Neuronal stem cell (in vitro differentiated cells): ENCODE measurements around the gene PSKH1.

Source experiments
- DNase-seq: peaks from one replicate; pipeline ENCODE4 v3.0.0-alpha.2; 2013; ENCODE audit warnings: low spot score
- H2AFZ ChIP-seq: one replicate; pipeline ENCODE4 v1.6.1; 2013; ENCODE audit warnings: mild to moderate bottlenecking, low read length, inconsistent platforms
- H2AK5ac ChIP-seq: 2 replicates; pipeline ENCODE4 v1.6.1; 2013; ENCODE audit warnings: low read depth, mild to moderate bottlenecking, inconsistent platforms, low read length, moderate library complexity, mixed read lengths
- H2BK120ac ChIP-seq: 2 replicates; pipeline ENCODE4 v1.6.1; 2013; ENCODE audit warnings: low read depth, mild to moderate bottlenecking, inconsistent platforms, low read length, moderate library complexity, mixed read lengths
- H2BK12ac ChIP-seq: one replicate; pipeline ENCODE4 v1.6.1; 2013; ENCODE audit warnings: low read length, inconsistent platforms
- H2BK15ac ChIP-seq: 2 replicates; pipeline ENCODE4 v1.6.1; 2013; ENCODE audit warnings: mild to moderate bottlenecking, low read length, inconsistent platforms, mixed read lengths
- H2BK5ac ChIP-seq: one replicate; pipeline ENCODE4 v1.6.1; 2013; ENCODE audit warnings: inconsistent platforms, mild to moderate bottlenecking, low read length, moderate library complexity
- H3K14ac ChIP-seq: one replicate; pipeline ENCODE4 v1.6.1; 2013; ENCODE audit warnings: low read length, inconsistent platforms
- H3K18ac ChIP-seq: 2 replicates; pipeline ENCODE4 v1.6.1; 2013; ENCODE audit warnings: low read length, inconsistent platforms
- H3K23ac ChIP-seq: 2 replicates; pipeline ENCODE4 v1.6.1; 2013; ENCODE audit warnings: low read depth, mild to moderate bottlenecking, mixed read lengths, low read length, inconsistent platforms; ENCODE audit not compliant: poor library complexity
- H3K27ac ChIP-seq: replicated peaks from 3 replicates; pipeline ENCODE4 v1.5.1; 2013; ENCODE audit warnings: low read length, inconsistent platforms
- H3K27me3 ChIP-seq, 3 experiments: 2 replicates each; pipeline ENCODE4 v1.6.1; 2013; ENCODE audit warnings: low read length in 3 of 3, mild to moderate bottlenecking in 2 of 3, inconsistent platforms in 1 of 3, low read depth in 1 of 3, mixed read lengths in 1 of 3, moderate library complexity in 1 of 3; ENCODE audit not compliant: control insufficient read depth in 3 of 3, insufficient read depth in 3 of 3
- H3K36me3 ChIP-seq, 2 donors: replicated peaks in 1 of 2; 2 replicates each; pipeline ENCODE4 v1.6.1; 2013; ENCODE audit warnings: low read length in 2 of 2; ENCODE audit not compliant: control insufficient read depth in 2 of 2, insufficient read depth in 2 of 2
- H3K4ac ChIP-seq: 2 replicates; pipeline ENCODE4 v1.6.1; 2013; ENCODE audit warnings: inconsistent platforms, mild to moderate bottlenecking, low read length, moderate library complexity
- H3K4me1 ChIP-seq, 2 donors: 1 replicate in 1 of 2; 2 replicates in 1 of 2; pipeline ENCODE4 v1.6.1; 2013; ENCODE audit warnings: low read length in 2 of 2, low read depth in 1 of 2; ENCODE audit not compliant: control insufficient read depth in 2 of 2, insufficient read depth in 1 of 2
- H3K4me2 ChIP-seq: one replicate; pipeline ENCODE4 v1.6.1; 2013; ENCODE audit warnings: mild to moderate bottlenecking, low read length, inconsistent platforms; ENCODE audit not compliant: insufficient read depth, poor library complexity, severe bottlenecking
- H3K4me3 ChIP-seq, 2 donors: 2 replicates each; pipeline ENCODE4 v1.5.1; 2013; ENCODE audit warnings: low read length in 2 of 2, mild to moderate bottlenecking in 2 of 2, inconsistent platforms in 1 of 2, moderate library complexity in 1 of 2
- H3K79me1 ChIP-seq: one replicate; pipeline ENCODE4 v1.6.1; 2013; ENCODE audit warnings: low read depth, mild to moderate bottlenecking, inconsistent platforms, low read length, moderate library complexity
- H3K9ac ChIP-seq: one replicate; pipeline ENCODE4 v1.6.1; 2013; ENCODE audit warnings: mild to moderate bottlenecking, low read depth, low read length, inconsistent platforms; ENCODE audit not compliant: poor library complexity
- H3K9me3 ChIP-seq, 2 donors: replicated peaks in 1 of 2; 2 replicates each; pipeline versions ENCODE3 to v1.6.1; 2013; ENCODE audit warnings: low read length in 2 of 2, mild to moderate bottlenecking in 2 of 2, inconsistent platforms in 1 of 2, low read depth in 1 of 2, mixed read lengths in 1 of 2, moderate library complexity in 1 of 2; ENCODE audit not compliant: control insufficient read depth in 2 of 2, insufficient read depth in 1 of 2
- H4K8ac ChIP-seq: one replicate; pipeline ENCODE4 v1.6.1; 2013; ENCODE audit warnings: low read depth, mild to moderate bottlenecking, inconsistent platforms, low read length, moderate library complexity
- H4K91ac ChIP-seq: one replicate; pipeline ENCODE4 v1.6.1; 2013; ENCODE audit warnings: low read length, low read depth, mild to moderate bottlenecking, inconsistent platforms; ENCODE audit not compliant: poor library complexity
- WGBS, 2 donors: extraction: QIAGEN DNeasy Blood & Tissue Kit; methylation state at CpG; one replicate each; pipeline ENCODE4 v1.1.7; 2013; ENCODE audit warnings: missing lambda C conversion rate in 2 of 2, mixed read lengths in 1 of 2; ENCODE audit not compliant: insufficient read length in 2 of 2, insufficient replicate concordance in 1 of 2; ENCODE audit errors: extremely low coverage in 2 of 2; 5-methylcytosine and 5-hydroxymethylcytosine counted together

PSKH1 gene

DNA sequence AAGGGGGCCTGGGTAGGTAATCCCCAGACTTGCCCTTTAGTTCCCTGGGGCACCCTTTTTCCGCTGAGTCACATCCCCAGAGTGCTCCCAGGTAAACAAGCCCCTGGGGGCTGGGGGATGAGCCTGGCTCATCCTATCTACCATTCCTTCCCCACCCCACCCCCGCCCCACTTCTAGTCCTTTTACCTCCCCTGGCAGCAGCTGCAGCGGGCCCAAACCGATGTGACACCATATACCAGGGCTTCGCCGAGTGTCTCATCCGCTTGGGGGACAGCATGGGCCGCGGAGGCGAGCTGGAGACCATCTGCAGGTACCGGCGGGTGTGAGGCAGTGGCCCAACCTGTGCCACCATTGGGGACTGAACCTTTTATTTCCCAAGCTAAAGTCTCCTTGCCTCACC lies 7.5 kb upstream of the PSKH1 start:
- Histone ChIP-seq H3K36me3 (peaks cover 33 to 45% of the 10 kb centered on the region in 2 donors), H3K4ac (no peak overlapping the region), H2AFZ (no peak overlapping the region), H3K9me3 (peaks cover 0 to 1% of the 10 kb centered on the region in 2 donors), H3K4me1 (peaks cover 0 to 3% of the 10 kb centered on the region in 2 donors), H3K9ac (peak overlapping the region; percentile 4), H2BK5ac (no peak overlapping the region), H3K79me1 (peaks cover 2% of the 10 kb centered on the region), H2BK120ac (no peak overlapping the region), H3K18ac (no peak overlapping the region), H2BK15ac (no peak overlapping the region), H4K8ac (no peak overlapping the region), H2BK12ac (no peak overlapping the region), H3K23ac (no peak overlapping the region), H3K4me3 (no peak overlapping the region), H4K91ac (no peak overlapping the region), H2AK5ac (peak overlapping the region; percentile 14), H3K14ac (no peak overlapping the region), H3K4me2 (no peak overlapping the region), H3K27me3 (no peaks in the 10 kb centered on the region), H3K27ac (no peak overlapping the region)
- WGBS, 2 donors: no CpG with 5 or more reads among the region's 12 CpGs
- no peak for DNase-seq

DNA sequence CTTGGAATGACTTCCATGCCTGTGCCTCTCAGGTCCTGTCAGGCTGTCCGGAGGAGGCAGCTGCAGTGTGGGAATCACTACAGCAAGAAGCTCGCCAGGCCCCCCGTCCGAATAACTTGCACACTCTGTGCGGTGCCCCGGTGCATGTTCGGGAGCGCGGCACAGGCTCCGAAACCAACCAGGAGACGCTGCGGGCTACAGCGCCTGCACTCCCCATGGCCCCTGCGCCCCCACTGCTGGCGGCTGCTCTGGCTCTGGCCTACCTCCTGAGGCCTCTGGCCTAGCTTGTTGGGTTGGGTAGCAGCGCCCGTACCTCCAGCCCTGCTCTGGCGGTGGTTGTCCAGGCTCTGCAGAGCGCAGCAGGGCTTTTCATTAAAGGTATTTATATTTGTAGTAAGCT lies 7.1 kb upstream of the PSKH1 start:
- peaks cover 0 to 1% of the 10 kb centered on the region in 2 donors for H3K9me3 ChIP-seq
- peak overlapping the region; percentile 29 for H2BK5ac ChIP-seq
- H2BK15ac ChIP-seq: no peak overlapping the region
- no peak overlapping the region for H2AFZ ChIP-seq
- H2AK5ac ChIP-seq: peak overlapping the region; percentile 14
- H3K4me1 ChIP-seq: peaks cover 0 to 3% of the 10 kb centered on the region in 2 donors
- H3K27ac ChIP-seq: no peak overlapping the region
- no peak overlapping the region for H2BK12ac ChIP-seq
- H3K36me3 ChIP-seq: peaks cover 28 to 41% of the 10 kb centered on the region in 2 donors
- H4K8ac ChIP-seq: no peak overlapping the region
- no peak overlapping the region for H2BK120ac ChIP-seq
- H3K14ac ChIP-seq: no peak overlapping the region
- H3K79me1 ChIP-seq: peaks cover 2% of the 10 kb centered on the region
- H3K4me2 ChIP-seq: no peak overlapping the region
- no peak overlapping the region for H3K23ac ChIP-seq
- no peaks in the 10 kb centered on the region for H3K27me3 ChIP-seq
- no CpG with 5 or more reads among the region's 19 CpGs for WGBS, 2 donors
- no peak overlapping the region for H3K18ac ChIP-seq
- no peak for DNase-seq
- no peak overlapping the region for H3K4me3 ChIP-seq
- no peak overlapping the region for H3K4ac ChIP-seq
- H3K9ac ChIP-seq: peak overlapping the region; percentile 4
- no peak overlapping the region for H4K91ac ChIP-seq

DNA sequence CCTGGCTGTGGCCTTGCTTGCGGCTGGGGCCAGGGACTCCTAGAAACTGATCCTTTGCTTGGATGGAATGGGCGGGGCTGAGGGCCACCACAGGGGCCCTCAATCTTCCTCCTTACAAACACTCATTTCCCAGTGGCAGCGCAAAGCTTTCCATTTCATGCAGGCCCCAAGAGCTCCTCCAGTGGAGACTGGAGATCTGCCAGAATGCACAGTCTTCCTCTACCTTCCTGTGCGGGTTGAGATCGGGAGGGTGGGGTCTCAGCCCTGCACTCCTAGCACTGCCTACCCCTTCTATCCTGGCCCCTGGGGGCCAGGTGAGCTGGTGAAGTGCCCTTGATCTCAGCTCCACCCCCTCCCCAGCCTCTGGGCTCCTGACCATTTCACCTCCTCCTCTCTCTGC lies 6.7 kb upstream of the PSKH1 start:
- peaks cover 2% of the 10 kb centered on the region for H3K79me1 ChIP-seq
- DNase-seq: no peak
- no peak overlapping the region for H2BK120ac ChIP-seq
- H2AK5ac ChIP-seq: no peak overlapping the region
- peaks cover 24 to 37% of the 10 kb centered on the region in 2 donors for H3K36me3 ChIP-seq
- H3K14ac ChIP-seq: no peak overlapping the region
- H3K27me3 ChIP-seq: no peaks in the 10 kb centered on the region
- no peak overlapping the region for H4K91ac ChIP-seq
- H3K18ac ChIP-seq: no peak overlapping the region
- no peak overlapping the region for H2AFZ ChIP-seq
- H3K9ac ChIP-seq: no peak overlapping the region
- peaks cover 0 to 1% of the 10 kb centered on the region in 2 donors for H3K9me3 ChIP-seq
- no peak overlapping the region for H4K8ac ChIP-seq
- H3K27ac ChIP-seq: no peak overlapping the region
- H2BK15ac ChIP-seq: no peak overlapping the region
- no peak overlapping the region for H2BK12ac ChIP-seq
- peaks cover 0 to 3% of the 10 kb centered on the region in 2 donors for H3K4me1 ChIP-seq
- no peak overlapping the region for H3K4me2 ChIP-seq
- H2BK5ac ChIP-seq: peak overlapping the region; percentile 29
- WGBS, 2 donors: no CpG with 5 or more reads among the region's 5 CpGs
- H3K4ac ChIP-seq: no peak overlapping the region
- H3K4me3 ChIP-seq: no peak overlapping the region
- no peak overlapping the region for H3K23ac ChIP-seq

DNA sequence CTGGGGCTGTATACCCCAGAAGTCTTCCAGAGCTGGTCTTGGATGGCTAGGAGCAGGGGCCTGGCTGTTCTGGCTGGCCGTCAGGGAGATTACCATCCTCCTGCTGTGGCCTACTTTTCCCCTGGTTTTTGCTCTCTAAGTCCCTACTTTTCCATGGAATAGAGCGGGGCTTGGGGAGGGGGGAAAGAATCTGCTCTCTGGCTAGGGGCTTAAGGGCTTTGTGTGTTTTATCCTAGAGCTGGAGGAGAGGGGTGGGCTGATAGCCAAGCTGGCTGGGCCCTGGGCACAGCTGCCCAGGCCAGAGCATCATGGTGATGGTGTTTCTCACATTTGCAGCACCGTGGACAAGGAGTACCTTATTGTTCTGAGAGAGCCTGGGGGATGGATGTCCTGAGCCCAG lies 4.7 kb upstream of the PSKH1 start:
- H3K79me1 ChIP-seq: peaks cover 2% of the 10 kb centered on the region
- no peak overlapping the region for H3K4me2 ChIP-seq
- no peak overlapping the region for H2BK15ac ChIP-seq
- H2BK5ac ChIP-seq: no peak overlapping the region
- H3K23ac ChIP-seq: no peak overlapping the region
- no peak overlapping the region for H2AK5ac ChIP-seq
- peaks cover 7 to 17% of the 10 kb centered on the region in 2 donors for H3K36me3 ChIP-seq
- WGBS, 2 donors: no CpG with 5 or more reads among the region's 3 CpGs
- no peak overlapping the region for H3K9ac ChIP-seq
- no peak overlapping the region for H2BK120ac ChIP-seq
- H3K4ac ChIP-seq: no peak overlapping the region
- DNase-seq: no peak
- H3K9me3 ChIP-seq: no peaks in the 10 kb centered on the region
- no peak overlapping the region for H3K18ac ChIP-seq
- H4K91ac ChIP-seq: no peak overlapping the region
- no peak overlapping the region for H3K14ac ChIP-seq
- no peak overlapping the region for H3K27ac ChIP-seq
- H3K27me3 ChIP-seq: no peaks in the 10 kb centered on the region
- no peak overlapping the region for H2BK12ac ChIP-seq
- H3K4me1 ChIP-seq: peaks cover 0 to 3% of the 10 kb centered on the region in 2 donors
- no peak overlapping the region for H3K4me3 ChIP-seq
- no peak overlapping the region for H2AFZ ChIP-seq
- H4K8ac ChIP-seq: no peak overlapping the region
